Neural progenitor cell (in vitro differentiated cells): ENCODE measurements around the gene MRPL23. TPM values are rescaled to one million over a fixed set of nuclear protein-coding genes. Genes with fewer than 3 reads are reported as not detected.

ENCODE experiments used
- DNase-seq: peaks from one replicate; pipeline ENCODE4 v3.0.0-alpha.2; 2016; ENCODE audit warnings: low spot score
- H2AFZ ChIP-seq: fragments of 200-600 bp; sonication (generic); replicated peaks from 2 replicates; pipeline ENCODE4 v1.6.1; 2016; ENCODE audit warnings: antibody characterized with exemption
- H3F3A ChIP-seq: fragments of 200-600 bp; sonication (generic); 2 replicates; pipeline ENCODE4 v1.6.1; 2016; ENCODE audit warnings: antibody characterized with exemption, low read depth
- H3K27ac ChIP-seq: fragments of 200-600 bp; sonication (generic); 2 replicates; pipeline ENCODE4 v1.5.1; 2016; ENCODE audit warnings: mild to moderate bottlenecking
- H3K27me3 ChIP-seq: fragments of 200-600 bp; sonication (generic); 2 replicates; pipeline ENCODE4 v1.6.1; 2016; ENCODE audit warnings: mild to moderate bottlenecking, moderate library complexity
- H3K36me3 ChIP-seq: fragments of 200-600 bp; sonication (generic); 2 replicates; pipeline ENCODE4 v1.5.1; 2016
- H3K4me1 ChIP-seq: fragments of 200-600 bp; sonication (generic); 2 replicates; pipeline ENCODE4 v1.6.1; 2016; ENCODE audit warnings: mixed run types
- H3K4me2 ChIP-seq: fragments of 200-600 bp; sonication (generic); 2 replicates; pipeline ENCODE4 v1.6.1; 2016
- H3K4me3 ChIP-seq: fragments of 200-600 bp; sonication (generic); 2 replicates; pipeline ENCODE4 v1.5.1; 2016
- H3K79me2 ChIP-seq: fragments of 200-600 bp; sonication (generic); 2 replicates; pipeline ENCODE4 v1.6.1; 2016; ENCODE audit warnings: low read depth
- H3K9ac ChIP-seq: fragments of 200-600 bp; sonication (generic); 2 replicates; pipeline ENCODE4 v1.6.1; 2016
- H3K9me3 ChIP-seq: fragments of 200-600 bp; sonication (generic); 2 replicates; pipeline ENCODE4 v1.5.1; 2016; ENCODE audit warnings: low read depth
- H4K20me1 ChIP-seq: fragments of 200-600 bp; sonication (generic); 2 replicates; pipeline ENCODE4 v1.6.1; 2016; ENCODE audit warnings: low read depth
- H3K27ac Mint-ChIP-seq: 3 replicates; pipeline ENCODE4 v1.8.0; 2021; ENCODE audit warnings: mixed read lengths
- H3K27me3 Mint-ChIP-seq: 2 replicates; pipeline ENCODE4 v1.8.0; 2022; ENCODE audit warnings: low read depth, mild to moderate bottlenecking, inconsistent platforms, moderate library complexity, mixed read lengths; ENCODE audit not compliant: insufficient read depth
- H3K36me3 Mint-ChIP-seq: 3 replicates; pipeline ENCODE4 v1.8.0; 2021; ENCODE audit warnings: mixed read lengths
- H3K4me1 Mint-ChIP-seq: 3 replicates; pipeline ENCODE4 v1.8.0; 2021; ENCODE audit warnings: mixed read lengths
- H3K4me3 Mint-ChIP-seq: 3 replicates; pipeline ENCODE4 v1.8.0; 2021; ENCODE audit warnings: mild to moderate bottlenecking, moderate library complexity, mixed read lengths
- H3K9me3 Mint-ChIP-seq: 3 replicates; pipeline ENCODE4 v1.8.0; 2020; ENCODE audit warnings: mixed read lengths
- CTCF ChIP-seq: fragments of 200-600 bp; sonication (generic); IDR thresholded peaks from 2 replicates; pipeline ENCODE4 v1.5.1; 2017; ENCODE audit warnings: antibody characterized with exemption, mild to moderate bottlenecking
- EZH2 ChIP-seq: fragments of 200-600 bp; sonication (generic); IDR thresholded peaks from 2 replicates; pipeline ENCODE4 v1.6.1; 2017; ENCODE audit warnings: antibody characterized with exemption, mild to moderate bottlenecking, moderate library complexity
- EZH2phosphoT487 ChIP-seq: fragments of 200-600 bp; sonication (generic); IDR thresholded peaks from 2 replicates; pipeline ENCODE4 v1.6.1; 2017; ENCODE audit warnings: antibody characterized with exemption
- total RNA-seq: library from RNA; depleted of rRNA; stranded (reverse); fragments of >200 nt; gene quantifications from 2 replicates; pipeline ENCODE4 v1.2.3, GENCODE V29; 2015; ENCODE audit warnings: low replicate concordance

Gene MRPL23
- total RNA-seq, 1 donor from 2014 or later = 43.2 TPM

- no peaks in the 10 kb centered on the region for H3K27me3 Mint-ChIP-seq
- H3K9me3 Mint-ChIP-seq = no peaks in the 10 kb centered on the region
- Histone ChIP-seq H3K4me3 (no peak overlapping the region), H3K9ac (no peak overlapping the region), H2AFZ (no peak overlapping the region), H3K4me2 (no peak overlapping the region), H3K27ac (no peak overlapping the region), H3K9me3 (no peaks in the 10 kb centered on the region), H3K79me2 (no peaks in the 10 kb centered on the region), H3K27me3 (no peaks in the 10 kb centered on the region), H3K4me1 (no peaks in the 10 kb centered on the region), H3K36me3 (no peaks in the 10 kb centered on the region), H3F3A (no peaks in the 10 kb centered on the region), H4K20me1 (no peaks in the 10 kb centered on the region)
- no peaks in the 10 kb centered on the region for H3K36me3 Mint-ChIP-seq
- no peaks in the 10 kb centered on the region for H3K4me1 Mint-ChIP-seq
- TF ChIP-seq CTCF = no peak
- no peak for TF ChIP-seq EZH2phosphoT487
- no peak for TF ChIP-seq EZH2
- DNase-seq = no peak
- no peak overlapping the region for H3K4me3 Mint-ChIP-seq
- H3K27ac Mint-ChIP-seq = no peak overlapping the region
Measured at GRCh38 chr11:1998861-1999260, 51.7 kb downstream of the MRPL23 start.

GRCh38 chr11:2002042-2002776 lies 55.1 kb downstream of the MRPL23 start:
- Histone ChIP-seq H3K9me3 (no peaks in the 10 kb centered on the region), H3K36me3 (no peaks in the 10 kb centered on the region), H3K9ac (no peak overlapping the region), H2AFZ (no peak overlapping the region), H3K4me3 (no peak overlapping the region), H4K20me1 (no peaks in the 10 kb centered on the region), H3K79me2 (no peaks in the 10 kb centered on the region), H3K4me2 (no peak overlapping the region), H3K27me3 (no peaks in the 10 kb centered on the region), H3F3A (no peaks in the 10 kb centered on the region), H3K4me1 (no peaks in the 10 kb centered on the region), H3K27ac (no peak overlapping the region)
- H3K4me1 Mint-ChIP-seq = no peaks in the 10 kb centered on the region
- H3K4me3 Mint-ChIP-seq = no peak overlapping the region
- no peak for TF ChIP-seq EZH2phosphoT487
- no peak for TF ChIP-seq CTCF
- no peak for TF ChIP-seq EZH2
- no peaks in the 10 kb centered on the region for H3K36me3 Mint-ChIP-seq
- no peak overlapping the region for H3K27ac Mint-ChIP-seq
- H3K9me3 Mint-ChIP-seq = no peaks in the 10 kb centered on the region
- no peak for DNase-seq
- H3K27me3 Mint-ChIP-seq = no peaks in the 10 kb centered on the region

- H3K9ac ChIP-seq = no peak overlapping the region
- H3K9me3 ChIP-seq = no peaks in the 10 kb centered on the region
- no peaks in the 10 kb centered on the region for H3K36me3 ChIP-seq
- no peak overlapping the region for H3K27ac ChIP-seq
- no peaks in the 10 kb centered on the region for H4K20me1 ChIP-seq
- no peak overlapping the region for H2AFZ ChIP-seq
- Mint-ChIP-seq H3K27ac (no peak overlapping the region), H3K4me3 (no peak overlapping the region), H3K27me3 (no peaks in the 10 kb centered on the region), H3K36me3 (no peaks in the 10 kb centered on the region), H3K4me1 (no peaks in the 10 kb centered on the region), H3K9me3 (no peaks in the 10 kb centered on the region)
- H3K4me2 ChIP-seq = no peak overlapping the region
- TF ChIP-seq CTCF (no peak), EZH2 (no peak), EZH2phosphoT487 (no peak)
- no peaks in the 10 kb centered on the region for H3F3A ChIP-seq
- no peaks in the 10 kb centered on the region for H3K27me3 ChIP-seq
- no peak overlapping the region for H3K4me3 ChIP-seq
- no peaks in the 10 kb centered on the region for H3K79me2 ChIP-seq
- no peaks in the 10 kb centered on the region for H3K4me1 ChIP-seq
- no peak for DNase-seq
Measured at GRCh38 chr11:2002807-2003206, 55.7 kb downstream of the MRPL23 start.
